ENCODE data around the gene CHMP6. TPM values are rescaled to one million over a fixed set of nuclear protein-coding genes. Genes with fewer than 3 reads are reported as not detected.
A peak's percentile ranks its signal among the peaks of the same experiment; 100 is the strongest.

The CHMP6 gene
- total RNA-seq, 4 donors from 2014 or later: 16.7 to 23.8 (median 22.1) TPM

- Histone ChIP-seq H3K27me3 (peaks cover 0 to 24% (median 4%) of the 10 kb centered on the region in 4 donors), H3K4me3 (no peak overlapping the region), H3K4me1 (peaks cover 18 to 67% (median 30%) of the 10 kb centered on the region in 3 donors), H3K9me3 (no peaks in the 10 kb centered on the region), H3K27ac (peak overlapping the region in 1 of 4 donors; percentile 29), H3K36me3 (peaks cover 0 to 13% (median 0%) of the 10 kb centered on the region in 3 donors)
- intact Hi-C loops (cut with DNase I): no loop called here
- no peak for DNase-seq
- WGBS, 2 donors: 84 to 94% methylated on average over 6 to 15 of the region's 41 CpGs
- no peak for TF ChIP-seq CTCF (IDR thresholded peaks at IDR 0.05)
- no peak for TF ChIP-seq POLR2A (IDR thresholded peaks at IDR 0.05)
Measured at GRCh38 chr17:81031566-81032550, 40.2 kb downstream of the CHMP6 start.

- peak overlapping the region in 2 of 4 donors; percentile 2 to 92 for H3K27ac ChIP-seq
- no peaks in the 10 kb centered on the region for H3K9me3 ChIP-seq
- H3K4me1 ChIP-seq: peaks cover 22 to 67% (median 27%) of the 10 kb centered on the region in 3 donors
- DNase-seq: no peak
- intact Hi-C loops (cut with DNase I): no loop called here
- H3K27me3 ChIP-seq: peaks cover 0 to 14% (median 4%) of the 10 kb centered on the region in 4 donors
- peaks cover 0 to 13% (median 0%) of the 10 kb centered on the region in 3 donors for H3K36me3 ChIP-seq
- 87 to 89% methylated on average over 11 to 21 of the region's 34 CpGs for WGBS, 2 donors
- TF ChIP-seq CTCF (IDR thresholded peaks at IDR 0.05): no peak
- TF ChIP-seq POLR2A (IDR thresholded peaks at IDR 0.05): no peak
- H3K4me3 ChIP-seq: no peak overlapping the region
Measured at GRCh38 chr17:81032641-81033480, 41.2 kb downstream of the CHMP6 start.

DNA sequence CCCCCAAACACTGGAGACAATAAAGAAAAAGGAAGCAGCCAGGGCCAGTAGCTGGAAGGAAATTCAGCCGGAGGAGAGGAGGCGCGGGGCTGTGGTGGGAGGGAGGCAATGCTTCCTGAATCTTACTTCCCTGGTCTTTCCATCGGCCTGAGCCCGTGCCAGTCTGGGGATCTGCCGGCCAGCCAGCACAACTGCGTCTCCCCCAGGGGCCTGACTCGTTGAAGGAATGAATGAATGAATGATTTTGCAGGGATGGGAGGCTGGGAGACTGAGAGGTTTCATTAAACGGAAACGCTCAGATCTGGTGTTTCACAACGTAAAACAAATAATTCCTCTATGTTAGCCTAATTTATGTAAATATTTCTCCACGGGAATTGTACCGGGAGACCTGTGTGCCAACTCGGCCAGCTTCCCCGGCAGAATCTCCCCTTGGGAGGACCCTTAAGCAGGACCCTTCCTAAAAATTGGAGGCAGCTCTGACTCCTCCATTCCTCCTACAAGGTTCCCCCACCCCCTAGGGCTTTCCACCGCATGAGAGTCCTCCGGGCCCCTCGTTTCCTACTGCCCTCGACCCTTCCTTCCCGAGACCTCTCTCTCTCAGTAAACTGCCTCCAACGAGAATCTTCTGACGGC, 42.0 kb downstream of the CHMP6 start:
- peaks cover 0 to 6% (median under 1%) of the 10 kb centered on the region in 4 donors for H3K27me3 ChIP-seq
- peak overlapping the region in 3 of 4 donors; percentile 1 to 92 (median 2) for H3K27ac ChIP-seq
- 15 to 24% methylated on average over 22 of the region's 22 CpGs for WGBS, 2 donors
- no peak for DNase-seq
- H3K4me1 ChIP-seq: peaks cover 28 to 67% (median 34%) of the 10 kb centered on the region in 3 donors
- peak overlapping the region; percentile 55 to 89 (median 79) for H3K4me3 ChIP-seq
- H3K9me3 ChIP-seq: no peaks in the 10 kb centered on the region
- TF ChIP-seq POLR2A (IDR thresholded peaks at IDR 0.05): no peak
- no peak for TF ChIP-seq CTCF (IDR thresholded peaks at IDR 0.05)
- peaks cover 0 to 13% (median 0%) of the 10 kb centered on the region in 3 donors for H3K36me3 ChIP-seq
- intact Hi-C loops (cut with DNase I): no loop called here

DNA sequence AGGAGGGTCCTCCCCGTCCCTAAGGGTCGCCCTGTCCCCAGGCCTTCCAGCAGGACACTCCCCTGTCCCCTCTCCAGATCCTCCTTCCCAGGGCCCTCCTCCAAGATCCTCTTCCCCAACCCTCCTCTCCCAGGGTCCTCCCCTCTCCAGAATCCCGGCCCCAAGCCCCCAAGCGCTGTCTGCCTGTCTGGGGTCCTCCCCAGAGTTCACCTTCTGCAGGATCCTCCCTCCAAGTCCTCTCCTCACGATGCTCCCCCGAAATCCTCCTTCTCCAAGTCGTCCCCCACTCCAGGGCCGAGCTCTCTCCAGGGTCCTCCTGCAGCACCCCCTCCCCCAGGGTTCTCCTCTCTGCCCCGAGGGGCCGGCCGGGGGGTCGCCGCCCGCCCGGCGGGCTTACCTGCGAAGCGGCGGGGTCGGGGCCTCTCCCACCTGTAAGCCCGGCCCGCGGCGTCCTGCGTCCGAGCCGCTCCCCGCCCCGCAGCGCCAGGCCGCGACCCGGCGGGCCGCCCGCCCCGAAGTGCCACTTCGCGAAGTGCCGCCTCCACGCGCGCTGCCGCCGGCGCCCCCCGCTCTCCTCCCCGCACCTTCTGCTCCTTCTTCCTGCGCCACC, 42.6 kb downstream of the CHMP6 start:
- intact Hi-C loops (cut with DNase I): no loop called here
- H3K27me3 ChIP-seq: no peaks in the 10 kb centered on the region
- peaks cover 0 to 17% (median 0%) of the 10 kb centered on the region in 3 donors for H3K36me3 ChIP-seq
- DNase-seq: no peak
- TF ChIP-seq CTCF (IDR thresholded peaks at IDR 0.05): no peak
- no peak for TF ChIP-seq POLR2A (IDR thresholded peaks at IDR 0.05)
- peak overlapping the region; percentile 55 to 89 (median 79) for H3K4me3 ChIP-seq
- peaks cover 32 to 73% (median 37%) of the 10 kb centered on the region in 3 donors for H3K4me1 ChIP-seq
- no peaks in the 10 kb centered on the region for H3K9me3 ChIP-seq
- WGBS, 2 donors: 5 to 8% methylated on average over 7 to 8 of the region's 49 CpGs
- peak overlapping the region; percentile 1 to 92 (median 78) for H3K27ac ChIP-seq

All from esophagus squamous epithelium (tissue), 5 donors.